IMR-90 (cell line): ENCODE results near the gene SH3RF3. TPM values are rescaled to one million over a fixed set of nuclear protein-coding genes. Genes with fewer than 3 reads are reported as not detected.

Experiments used
- ATAC-seq: fragments of 200-7000 bp; cut with Tn5 transposase; 2 replicates; pipeline ENCODE4 v1.9.1; 2020; ENCODE audit warnings: low read depth, mild to moderate bottlenecking, moderate library complexity
- BruUV-seq: library from RNA; stranded (reverse); fragments of 400-500 nt; replicated peaks from 2 replicates; lab custom pipeline; 2021; lab: Mats Ljungman, UMichigan
- CTCF ChIA-PET: fragments of 300-600 bp; formaldehyde crosslinking; extraction: SDS; loops from one replicate; lab custom pipeline; 2021; ENCODE audit warnings: antibody characterized with exemption; lab: Yijun Ruan, JAX
- POLR2A ChIA-PET: fragments of 300-600 bp; sonication (Branson Sonifier 250); formaldehyde crosslinking; loops from one replicate; lab custom pipeline; 2022; ENCODE audit warnings: antibody characterized with exemption; ENCODE audit not compliant: unreplicated experiment; lab: Charles Lee
- DNase-seq: peaks from one replicate; pipeline ENCODE4 v3.0.0; 2013
- H2AFZ ChIP-seq: replicated peaks from 2 replicates; pipeline ENCODE3; 2013; ENCODE audit warnings: low read length, mild to moderate bottlenecking; ENCODE audit not compliant: poor library complexity
- H2AK5ac ChIP-seq: 2 replicates; pipeline ENCODE4 v1.6.1; 2013; ENCODE audit warnings: low read depth, low read length, inconsistent platforms
- H2AK9ac ChIP-seq: replicated peaks from 2 replicates; pipeline ENCODE3; 2013; ENCODE audit warnings: mild to moderate bottlenecking, low read depth, low read length, moderate library complexity; ENCODE audit not compliant: poor library complexity
- H2BK120ac ChIP-seq: 2 replicates; pipeline ENCODE4 v1.6.1; 2013; ENCODE audit warnings: low read depth, low read length, inconsistent platforms
- H2BK15ac ChIP-seq: 3 replicates; pipeline ENCODE4 v1.6.1; 2013; ENCODE audit warnings: low read depth, low read length, inconsistent platforms
- H2BK20ac ChIP-seq: 2 replicates; pipeline ENCODE4 v1.6.1; 2013; ENCODE audit warnings: low read depth, mild to moderate bottlenecking, inconsistent platforms, low read length, moderate library complexity
- H2BK5ac ChIP-seq: 2 replicates; pipeline ENCODE4 v1.6.1; 2013; ENCODE audit warnings: mild to moderate bottlenecking, low read depth, low read length, inconsistent platforms; ENCODE audit not compliant: poor library complexity, severe bottlenecking
- H3K14ac ChIP-seq: replicated peaks from 2 replicates; pipeline ENCODE4 v1.6.1; 2013; ENCODE audit warnings: low read depth, low read length, inconsistent platforms
- H3K18ac ChIP-seq: 2 replicates; pipeline ENCODE4 v1.6.1; 2013; ENCODE audit warnings: low read depth, low read length, control low read depth
- H3K23ac ChIP-seq: 2 replicates; pipeline ENCODE4 v1.6.1; 2013; ENCODE audit warnings: low read depth, low read length, inconsistent platforms
- H3K27ac ChIP-seq: 2 replicates; pipeline ENCODE4 v1.5.1; 2013; ENCODE audit warnings: mild to moderate bottlenecking, control low read depth, low read length; ENCODE audit not compliant: insufficient read depth
- H3K27me3 ChIP-seq: 2 replicates; pipeline ENCODE4 v1.6.1; 2013; ENCODE audit warnings: low read length; ENCODE audit not compliant: control insufficient read depth, insufficient read depth
- H3K36me3 ChIP-seq: 2 replicates; pipeline ENCODE4 v1.6.1; 2013; ENCODE audit warnings: low read length, mixed read lengths; ENCODE audit not compliant: control insufficient read depth, insufficient read depth
- H3K4ac ChIP-seq: 2 replicates; pipeline ENCODE4 v1.6.1; 2013; ENCODE audit warnings: low read depth, low read length, inconsistent platforms
- H3K4me1 ChIP-seq: 2 replicates; pipeline ENCODE4 v1.6.1; 2013; ENCODE audit warnings: low read length, mixed read lengths; ENCODE audit not compliant: control insufficient read depth, insufficient read depth
- H3K4me2 ChIP-seq: 2 replicates; pipeline ENCODE4 v1.6.1; 2013; ENCODE audit warnings: low read depth, mild to moderate bottlenecking, control low read depth, low read length, moderate library complexity
- H3K4me3 ChIP-seq: 2 replicates; pipeline ENCODE4 v1.5.1; 2013; ENCODE audit warnings: low read depth, mild to moderate bottlenecking, control low read depth, low read length, moderate library complexity; ENCODE audit not compliant: insufficient read depth
- H3K56ac ChIP-seq: 2 replicates; pipeline ENCODE4 v1.6.1; 2013; ENCODE audit warnings: low read length, inconsistent platforms; ENCODE audit not compliant: insufficient read depth; ENCODE audit errors: extremely low read depth
- H3K79me1 ChIP-seq, 2 experiments: 2 replicates each; pipeline ENCODE4 v1.6.1; 2013; ENCODE audit warnings: low read length in 2 of 2, inconsistent platforms in 1 of 2, low read depth in 1 of 2
- H3K9ac ChIP-seq: 2 replicates; pipeline ENCODE4 v1.6.1; 2013; ENCODE audit warnings: low read depth, low read length, control low read depth
- H3K9me1 ChIP-seq: 2 replicates; pipeline ENCODE4 v1.6.1; 2013; ENCODE audit warnings: low read length, inconsistent platforms; ENCODE audit not compliant: insufficient read depth
- H3K9me3 ChIP-seq: 2 replicates; pipeline ENCODE4 v1.6.1; 2013; ENCODE audit warnings: low read length; ENCODE audit not compliant: control insufficient read depth, insufficient read depth
- H4K20me1 ChIP-seq: 2 replicates; pipeline ENCODE4 v1.6.1; 2013; ENCODE audit warnings: low read length, inconsistent platforms; ENCODE audit not compliant: insufficient read depth
- H4K5ac ChIP-seq: 2 replicates; pipeline ENCODE4 v1.6.1; 2013; ENCODE audit warnings: mild to moderate bottlenecking, low read depth, low read length, control low read depth
- H4K8ac ChIP-seq, 2 experiments: 2 replicates each; pipeline ENCODE4 v1.6.1; 2013; ENCODE audit warnings: low read depth in 2 of 2, low read length in 2 of 2, control low read depth in 1 of 2, inconsistent platforms in 1 of 2
- H4K91ac ChIP-seq: 2 replicates; pipeline ENCODE4 v1.6.1; 2013; ENCODE audit warnings: low read depth, low read length, inconsistent platforms; ENCODE audit not compliant: insufficient read depth
- RCOR1 ChIP-seq: IDR thresholded peaks from 2 replicates; pipeline ENCODE4 v1.6.1; 2012; ENCODE audit warnings: mild to moderate bottlenecking, low read length, improper control_type of control experiment; ENCODE audit not compliant: insufficient replicate concordance
- SMC3 ChIP-seq: fragments of 150-350 bp; IDR thresholded peaks from 2 replicates; pipeline ENCODE4 v1.6.1; 2016; ENCODE audit warnings: low read depth, mild to moderate bottlenecking, antibody characterized with exemption, low read length, moderate library complexity
- WGBS, 2 experiments: methylation state at CpG; one replicate each; pipeline versions ENCODE4 v1.1.5 to v1.1.7; 2013; ENCODE audit warnings: missing lambda C conversion rate in 2 of 2; ENCODE audit not compliant: insufficient read length in 1 of 2; ENCODE audit errors: extremely low coverage in 2 of 2; 5-methylcytosine and 5-hydroxymethylcytosine counted together
- dilution Hi-C: fragments of 300-500 bp; cut with HindIII; formaldehyde crosslinking; loops from one replicate; pipeline ENCODE4 v1.14.3; 2018; ENCODE audit warnings: low sequenced_read_pairs; ENCODE audit not compliant: unreplicated experiment
- in situ Hi-C: fragments of 300-500 bp; cut with MboI; formaldehyde crosslinking; loops from 3 replicates; pipeline ENCODE4 v1.14.3; 2019; ENCODE audit warnings: low sequenced_read_pairs, inconsistent platforms, mixed read lengths
- intact Hi-C: fragments of 100-400 bp; cut with micrococcal nuclease; formaldehyde crosslinking; loops from 2 replicates; pipeline ENCODE4 v1.10.0; 2022
- polyA plus RNA-seq, 3 experiments: library from polyadenylated mRNA; depleted of rRNA; stranded (reverse); fragments of >200 nt; gene quantifications; 2 replicates each; pipeline ENCODE4 v1.2.3, GENCODE V29; 2012; ENCODE audit warnings: low replicate concordance in 1 of 3
- total RNA-seq: library from RNA; depleted of rRNA; stranded (reverse); fragments of >200 nt; gene quantifications from 2 replicates; pipeline ENCODE4 v1.2.3, GENCODE V29; 2012

Gene SH3RF3
- total and polyA plus RNA-seq, 2 of the 4 experiments (the other 2 are of a cell fraction), result 3.4 to 5.3 TPM

DNA sequence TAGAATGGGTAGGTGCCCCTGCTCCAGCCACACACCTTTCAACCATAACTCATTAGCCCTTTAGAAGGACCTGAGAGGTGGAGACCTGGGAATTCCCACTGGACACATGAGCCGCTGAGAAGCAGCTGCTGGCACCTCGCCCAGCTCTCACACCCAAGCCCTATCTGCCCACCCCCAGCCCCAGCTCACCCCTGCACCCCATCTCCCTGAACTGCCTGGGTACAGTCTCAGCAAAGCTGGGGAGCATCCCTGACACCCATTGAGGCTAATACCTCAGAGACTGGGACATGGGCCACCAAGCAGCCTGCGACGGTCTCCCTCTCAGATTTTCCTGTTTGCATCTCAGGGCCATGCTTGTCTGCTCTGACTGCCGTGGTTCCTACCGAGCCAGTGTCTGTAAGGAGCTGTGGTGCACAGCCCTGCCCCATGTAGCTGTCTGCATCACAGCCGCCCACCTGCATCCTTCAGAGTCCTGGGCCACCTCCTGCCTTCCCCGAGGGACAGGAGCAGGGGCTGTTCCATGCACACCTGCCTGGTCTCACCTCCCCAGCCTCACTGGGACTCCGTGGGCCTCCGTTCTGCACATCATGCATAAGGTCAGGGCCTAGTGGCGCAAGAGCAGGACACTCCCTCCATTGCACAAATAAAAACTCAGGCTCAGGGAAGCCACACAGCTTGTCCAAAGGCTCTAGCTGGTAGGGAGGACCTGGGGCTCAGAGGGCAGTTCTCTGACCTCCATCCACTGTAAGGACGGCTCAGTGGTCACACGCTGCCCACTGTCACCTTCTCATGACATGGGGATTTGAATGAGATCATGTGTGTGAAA lies 394.7 kb downstream of the SH3RF3 start:
- intact Hi-C loops, result no loop called here
- H3K79me1 ChIP-seq, result no peaks in the 10 kb centered on the region
- H2BK120ac ChIP-seq, result no peak overlapping the region
- H2BK5ac ChIP-seq, result no peak overlapping the region
- H4K8ac ChIP-seq, result no peak overlapping the region
- DNase-seq (no peak), ATAC-seq (no peak)
- no peak overlapping the region for H3K23ac ChIP-seq
- TF ChIP-seq SMC3 (no peak), RCOR1 (no peak)
- peaks cover 25% of the 10 kb centered on the region; the same call in 1 of the 2 replicates for H3K27me3 ChIP-seq
- H2AK5ac ChIP-seq, result no peak overlapping the region
- in situ Hi-C loops, result no loop called here
- dilution Hi-C loops, result no loop called here
- no peak overlapping the region for H2BK20ac ChIP-seq
- WGBS, 2 experiments, result 37% methylated on average over 3 of the region's 13 CpGs; no CpG with 5 or more reads in 1 of the 2 experiments
- no peak overlapping the region for H3K56ac ChIP-seq
- no peak overlapping the region for H2AFZ ChIP-seq
- no peak overlapping the region for H3K18ac ChIP-seq
- no TSS peak for BruUV-seq
- no peak overlapping the region for H3K14ac ChIP-seq
- H3K4ac ChIP-seq, result no peak overlapping the region
- H4K5ac ChIP-seq, result no peak overlapping the region
- H3K4me1 ChIP-seq, result no peaks in the 10 kb centered on the region
- no peak overlapping the region for H2BK15ac ChIP-seq
- H3K27ac ChIP-seq, result no peak overlapping the region
- no peak overlapping the region for H3K9ac ChIP-seq
- 0 out of 2 replicates have a peak, but pooled peaks cover 3% of the 10 kb centered on the region for H3K9me1 ChIP-seq
- H3K9me3 ChIP-seq, result no peaks in the 10 kb centered on the region
- ChIA-PET CTCF (interaction anchor here (0.6 kb wide), 2 partner anchors 23 to 193 kb away, joined by 4 to 5 read pairs; no protein-coding TSS in a partner anchor), POLR2A (no interaction called here)
- no peak overlapping the region for H3K4me3 ChIP-seq
- H4K20me1 ChIP-seq, result no peaks in the 10 kb centered on the region
- H4K91ac ChIP-seq, result no peak overlapping the region
- H3K36me3 ChIP-seq, result no peaks in the 10 kb centered on the region
- H3K4me2 ChIP-seq, result no peak overlapping the region
- H2AK9ac ChIP-seq, result no peak overlapping the region
